ENCODE data around the gene MRPL1.

Gene MRPL1

GRCh38 chr4:77990456-77990855 is 127.8 kb downstream of the MRPL1 start:
- DNase-seq: no peak

DNA sequence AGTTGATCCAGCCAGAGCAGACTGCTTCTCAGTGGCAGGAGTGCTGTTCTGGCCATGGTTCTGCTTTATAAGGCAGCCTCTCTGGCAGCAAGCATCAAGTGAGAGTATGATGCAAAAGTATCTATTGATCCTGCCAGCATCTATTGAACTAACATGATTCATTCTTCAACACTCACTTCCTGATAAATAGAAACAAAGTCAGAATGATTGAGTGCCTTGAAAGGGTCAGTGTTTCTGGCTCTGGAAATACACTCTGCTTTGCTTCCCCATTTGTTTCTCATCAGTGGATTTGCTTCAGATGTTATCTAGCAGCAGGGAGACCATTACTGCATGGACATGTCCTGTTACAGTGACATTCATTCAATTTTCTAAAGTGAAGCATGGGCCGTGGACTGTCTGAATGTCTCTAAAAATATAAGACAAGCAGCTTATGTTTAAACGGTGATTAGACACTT is 128.3 kb downstream of the MRPL1 start:
- no peak for DNase-seq

- no peak for DNase-seq
Observed at GRCh38 chr4:77992581-77992980, 130.0 kb downstream of the MRPL1 start.

GRCh38 chr4:77994194-77994721 is 131.6 kb downstream of the MRPL1 start:
- no peak for DNase-seq

GRCh38 chr4:77996076-77996475 is 133.4 kb downstream of the MRPL1 start:
- DNase-seq: no peak

GRCh38 chr4:78001531-78001930 is 138.9 kb downstream of the MRPL1 start:
- DNase-seq: no peak

DNA sequence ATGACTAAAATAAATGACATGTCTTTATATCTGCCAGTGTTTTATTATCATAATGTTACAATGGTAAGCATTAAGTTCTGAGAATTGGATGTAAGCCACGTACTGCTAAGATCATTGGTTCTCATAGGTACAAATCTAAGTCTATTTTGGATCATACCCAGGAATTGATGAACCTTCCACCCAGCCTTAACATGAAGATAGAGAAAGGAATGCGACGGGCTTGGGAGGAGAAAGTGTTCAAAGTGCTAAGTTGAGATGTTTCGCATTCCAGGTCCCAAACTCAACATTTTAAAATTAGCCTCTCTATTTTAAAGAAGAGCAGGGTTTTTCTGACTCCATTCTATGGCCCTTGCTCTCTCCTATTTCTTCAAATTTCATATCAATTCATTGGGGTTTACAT is 139.6 kb downstream of the MRPL1 start:
- DNase-seq: no peak

Measured in NCI-H187 treated with DMSO at 0.1 percent for 48 hours (cell line).